Measurements from ENCODE around the gene ZNF175.

- no peak for TF ChIP-seq CTCF (conservative IDR thresholded peaks at IDR 0.05; ENCODE audit: low read depth in 2 of 2)
- TF ChIP-seq REST (IDR thresholded peaks at IDR 0.05; ENCODE audit: unreplicated experiment): no peak
Observed at GRCh38 chr19:51573331-51573730, 2.2 kb downstream of the ZNF175 start.
